SK-N-SH (cell line): ENCODE results near the gene RNF133. TPM values are rescaled to one million over a fixed set of nuclear protein-coding genes. Genes with fewer than 3 reads are reported as not detected.
"Not testable (repeated sequence)": the region's sequence is repeated elsewhere in the genome, so short reads cannot be mapped to it uniquely, and the experiment has no call there.

Source experiments
- CTCF ChIA-PET: fragments of 300-600, 350-600 bp; formaldehyde crosslinking; extraction: SDS; loops from one replicate; lab custom pipeline; 2021; lab: Yijun Ruan, JAX
- POLR2A ChIA-PET: fragments of 350-600 bp; sonication (Branson Sonifier 250); formaldehyde crosslinking; extraction: SDS; loops from one replicate; lab custom pipeline; 2020; ENCODE audit warnings: antibody characterized with exemption, inconsistent platforms; lab: Yijun Ruan, JAX
- DNase-seq: peaks from one replicate; pipeline ENCODE4 v3.0.0; 2012
- H2AFZ ChIP-seq: fragments of 200-600 bp; sonication (generic); 2 replicates; pipeline ENCODE4 v1.8.1; 2016; ENCODE audit warnings: antibody characterized with exemption, mild to moderate bottlenecking, low read depth
- H3F3A ChIP-seq: fragments of 200-600 bp; sonication (generic); replicated peaks from 2 replicates; pipeline ENCODE3; 2016; ENCODE audit warnings: antibody characterized with exemption, mild to moderate bottlenecking; ENCODE audit not compliant: insufficient read depth
- H3K27ac ChIP-seq, 2 experiments: fragments of 200-500 bp in 1 of 2; fragments of 200-600 bp in 1 of 2; sonication (Bioruptor generic) in 1 of 2; sonication (generic), shearing (Covaris generic) in 1 of 2; 2 replicates each; pipeline versions ENCODE4 v1.5.1 to v1.6.1; 2014 to 2016; ENCODE audit warnings: low read depth in 2 of 2, inconsistent platforms in 1 of 2, low read length in 1 of 2, mild to moderate bottlenecking in 1 of 2, mixed read lengths in 1 of 2
- H3K27me3 ChIP-seq: fragments of 200-600 bp; sonication (generic), shearing (Covaris generic); 2 replicates; pipeline ENCODE4 v1.6.1; 2016; ENCODE audit warnings: mixed run types; ENCODE audit not compliant: insufficient read depth
- H3K36me3 ChIP-seq, 2 experiments: fragments of 200-500 bp in 1 of 2; fragments of 200-600 bp in 1 of 2; sonication (Bioruptor generic) in 1 of 2; sonication (generic) in 1 of 2; replicated peaks in 1 of 2; 2 replicates each; pipeline versions ENCODE3 to v1.5.1; 2014 to 2016; ENCODE audit warnings: low read length in 1 of 2, mild to moderate bottlenecking in 1 of 2; ENCODE audit not compliant: insufficient read depth in 2 of 2, control insufficient read depth in 1 of 2
- H3K4me1 ChIP-seq, 2 experiments: fragments of 200-500 bp in 1 of 2; fragments of 200-600 bp in 1 of 2; sonication (Bioruptor generic) in 1 of 2; sonication (generic), shearing (Covaris generic) in 1 of 2; 2 replicates each; pipeline versions ENCODE4 v1.5.1 to v1.6.1; 2014 to 2016; ENCODE audit warnings: low read depth in 1 of 2, low read length in 1 of 2, mixed run types in 1 of 2; ENCODE audit not compliant: insufficient read depth in 2 of 2, control insufficient read depth in 1 of 2
- H3K4me2 ChIP-seq: fragments of 200-600 bp; sonication (generic), shearing (Covaris generic); 2 replicates; pipeline ENCODE4 v1.6.1; 2017; ENCODE audit warnings: mixed run types
- H3K4me3 ChIP-seq, 2 experiments: fragments of 200-500 bp in 1 of 2; fragments of 200-600 bp in 1 of 2; sonication (Bioruptor generic) in 1 of 2; sonication (generic), shearing (Covaris generic) in 1 of 2; 2 replicates each; pipeline versions ENCODE4 v1.5.1 to v1.8.1; 2014 to 2016; ENCODE audit warnings: low read depth in 2 of 2, inconsistent platforms in 1 of 2, low read length in 1 of 2, mild to moderate bottlenecking in 1 of 2, mixed read lengths in 1 of 2, moderate library complexity in 1 of 2
- H3K79me2 ChIP-seq: fragments of 200-600 bp; sonication (generic); 2 replicates; pipeline ENCODE4 v1.8.1; 2017; ENCODE audit warnings: mild to moderate bottlenecking; ENCODE audit not compliant: insufficient read depth
- H3K9ac ChIP-seq: fragments of 200-600 bp; sonication (generic); 2 replicates; pipeline ENCODE4 v1.6.1; 2017; ENCODE audit warnings: mixed run types
- H3K9me2 ChIP-seq: fragments of 200-600 bp; sonication (generic); 2 replicates; pipeline ENCODE4 v1.6.1; 2017; ENCODE audit warnings: mixed run types
- H3K9me3 ChIP-seq: fragments of 200-600 bp; sonication (generic); 2 replicates; pipeline ENCODE4 v1.6.1; 2017; ENCODE audit warnings: mixed run types, mild to moderate bottlenecking, moderate library complexity
- H4K20me1 ChIP-seq: fragments of 200-600 bp; sonication (generic); 2 replicates; pipeline ENCODE4 v1.6.1; 2017; ENCODE audit warnings: mild to moderate bottlenecking, mixed run types; ENCODE audit not compliant: insufficient read depth
- EP300 ChIP-seq, 2 experiments: IDR thresholded peaks; 2 replicates each; pipeline versions ENCODE4 v1.4.0 to v1.6.1; 2012; ENCODE audit warnings: borderline replicate concordance in 1 of 2, low read depth in 1 of 2, low read length in 1 of 2
- EZH2phosphoT487 ChIP-seq: fragments of 200-600 bp; sonication (generic); IDR thresholded peaks from 2 replicates; pipeline ENCODE4 v1.6.1; 2017; ENCODE audit warnings: low read depth, mixed run types, mild to moderate bottlenecking, antibody characterized with exemption, moderate library complexity, borderline replicate concordance
- FOSL2 ChIP-seq: IDR thresholded peaks from 2 replicates; pipeline ENCODE4 v1.4.0; 2012; ENCODE audit warnings: low read depth, mild to moderate bottlenecking, moderate library complexity, borderline replicate concordance
- FOXM1 ChIP-seq: IDR thresholded peaks from 2 replicates; pipeline ENCODE4 v1.4.0; 2012; ENCODE audit warnings: low read depth, mild to moderate bottlenecking
- GATA2 ChIP-seq: sonication (generic); formaldehyde crosslinking; IDR thresholded peaks from 2 replicates; pipeline ENCODE4 v1.5.0; 2020; ENCODE audit warnings: mild to moderate bottlenecking, missing genetic modification reagents
- JUND ChIP-seq: IDR thresholded peaks from 2 replicates; pipeline ENCODE4 v1.4.0; 2012
- NFIC ChIP-seq: IDR thresholded peaks from 2 replicates; pipeline ENCODE4 v1.4.0; 2012; ENCODE audit warnings: borderline replicate concordance
- NRF1 ChIP-seq: IDR thresholded peaks from 2 replicates; pipeline ENCODE4 v1.6.1; 2012; ENCODE audit warnings: low read depth, mild to moderate bottlenecking, low read length
- POLR2AphosphoS5 ChIP-seq: IDR thresholded peaks from 2 replicates; pipeline ENCODE4 v1.6.1; 2012; ENCODE audit warnings: low read depth, low read length
- RCOR1 ChIP-seq: fragments of 150-350 bp; IDR thresholded peaks from 2 replicates; pipeline ENCODE4 v1.6.1; 2017; ENCODE audit warnings: antibody characterized with exemption, low read length
- RFX5 ChIP-seq: IDR thresholded peaks from 2 replicates; pipeline ENCODE4 v1.6.1; 2012; ENCODE audit warnings: mild to moderate bottlenecking, improper control_type of control experiment, low read length
- SMC3 ChIP-seq: IDR thresholded peaks from 2 replicates; pipeline ENCODE4 v1.6.1; 2012; ENCODE audit warnings: low read depth, low read length, improper control_type of control experiment
- TEAD4 ChIP-seq: IDR thresholded peaks from 2 replicates; pipeline ENCODE4 v1.4.0; 2012; ENCODE audit warnings: mild to moderate bottlenecking, borderline replicate concordance; ENCODE audit not compliant: insufficient read depth
- YY1 ChIP-seq: IDR thresholded peaks from 2 replicates; pipeline ENCODE4 v1.4.0; 2012; ENCODE audit warnings: low read depth, mild to moderate bottlenecking
- WGBS: methylation state at CpG from one replicate; pipeline ENCODE4 v1.1.6; 2017; ENCODE audit warnings: low lambda C conversion rate; 5-methylcytosine and 5-hydroxymethylcytosine counted together
- polyA plus RNA-seq, 3 experiments: library from polyadenylated mRNA; depleted of rRNA; stranded (reverse); fragments of >200 nt; gene quantifications; 2 replicates each; pipeline ENCODE4 v1.2.3, GENCODE V29; 2012
- TF ChIP-seq, protein P1 (sequence below): IDR thresholded peaks from 2 replicates; pipeline ENCODE4 v1.4.0; 2012; ENCODE audit warnings: low read depth

RNF133 gene
- polyA plus RNA-seq, 1 of the 3 experiments (the other 2 are of a cell fraction), result 0.03 TPM

DNA sequence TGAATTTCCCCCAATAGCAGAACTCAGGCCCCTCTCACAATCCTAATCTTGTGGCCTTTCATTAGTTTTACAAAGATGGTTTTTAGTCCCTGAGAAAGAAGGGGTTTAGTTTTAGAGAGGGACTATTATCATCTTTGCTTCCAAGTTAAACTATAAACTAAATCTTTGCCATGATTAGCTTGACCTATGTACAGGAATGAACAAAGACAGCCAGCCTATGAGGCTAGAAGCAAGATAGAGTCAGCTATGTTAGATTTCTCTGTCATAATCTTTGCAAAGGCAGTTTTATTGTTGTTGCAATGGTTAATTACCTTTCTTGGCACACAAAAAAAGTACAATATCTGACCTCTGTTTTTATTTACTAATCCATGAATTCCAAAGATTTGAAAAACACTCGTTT, 19.1 kb downstream of the RNF133 start:
- POLR2A ChIA-PET, result no interaction called here
- no peak overlapping the region for H3K27ac ChIP-seq
- H3K27me3 ChIP-seq, result no peaks in the 10 kb centered on the region
- no peaks in the 10 kb centered on the region for H3K4me1 ChIP-seq
- no peak overlapping the region for H3K4me3 ChIP-seq
- H4K20me1 ChIP-seq, result no peaks in the 10 kb centered on the region
- no peaks in the 10 kb centered on the region for H3K36me3 ChIP-seq
- no peak overlapping the region for H3K9ac ChIP-seq
- no peaks in the 10 kb centered on the region for H3K9me2 ChIP-seq
- CTCF ChIA-PET, result no interaction called here
- H2AFZ ChIP-seq, result no peak overlapping the region
- DNase-seq, result no peak
- H3K4me2 ChIP-seq, result no peak overlapping the region
- H3K9me3 ChIP-seq, result no peaks in the 10 kb centered on the region
- WGBS, result 2% methylated on average over 1 of the region's 1 CpG
- H3K79me2 ChIP-seq, result no peaks in the 10 kb centered on the region
- no peaks in the 10 kb centered on the region for H3F3A ChIP-seq
- no peak for TF ChIP-seq YY1
- TF ChIP-seq, protein P1, sequence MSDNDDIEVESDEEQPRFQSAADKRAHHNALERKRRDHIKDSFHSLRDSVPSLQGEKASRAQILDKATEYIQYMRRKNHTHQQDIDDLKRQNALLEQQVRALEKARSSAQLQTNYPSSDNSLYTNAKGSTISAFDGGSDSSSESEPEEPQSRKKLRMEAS, result no peak

DNA sequence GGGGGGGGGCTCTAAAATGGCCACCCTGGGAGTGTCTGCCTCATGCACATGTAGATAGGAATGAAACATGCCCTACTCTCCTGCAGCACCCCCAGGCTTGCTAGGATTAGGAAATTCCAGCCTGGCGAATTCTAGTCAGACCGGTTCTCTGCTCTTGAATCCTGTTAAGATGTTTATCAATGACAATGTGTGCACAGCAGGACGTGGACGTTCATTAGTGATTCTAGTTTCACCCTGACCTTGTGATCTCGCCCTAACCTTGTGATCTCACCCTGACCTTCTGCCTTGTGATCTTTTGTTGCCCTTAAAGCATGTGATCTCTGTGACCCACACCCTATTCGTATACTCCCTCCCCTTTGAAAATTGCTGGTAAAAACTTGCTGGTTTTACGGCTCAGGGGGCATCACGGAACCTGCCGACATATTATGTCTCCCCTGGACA, 19.6 kb downstream of the RNF133 start:
- H3K4me1 ChIP-seq, H3K27ac ChIP-seq, H3K9me3 ChIP-seq, DNase-seq, H3K27me3 ChIP-seq, H4K20me1 ChIP-seq, H3K9ac ChIP-seq, POLR2A ChIA-PET, H3K79me2 ChIP-seq, H2AFZ ChIP-seq, H3K4me2 ChIP-seq, CTCF ChIA-PET, H3K36me3 ChIP-seq, H3F3A ChIP-seq, H3K4me3 ChIP-seq, H3K9me2 ChIP-seq: not testable (repeated sequence)
- WGBS, result 3% methylated on average over 9 of the region's 9 CpGs

DNA sequence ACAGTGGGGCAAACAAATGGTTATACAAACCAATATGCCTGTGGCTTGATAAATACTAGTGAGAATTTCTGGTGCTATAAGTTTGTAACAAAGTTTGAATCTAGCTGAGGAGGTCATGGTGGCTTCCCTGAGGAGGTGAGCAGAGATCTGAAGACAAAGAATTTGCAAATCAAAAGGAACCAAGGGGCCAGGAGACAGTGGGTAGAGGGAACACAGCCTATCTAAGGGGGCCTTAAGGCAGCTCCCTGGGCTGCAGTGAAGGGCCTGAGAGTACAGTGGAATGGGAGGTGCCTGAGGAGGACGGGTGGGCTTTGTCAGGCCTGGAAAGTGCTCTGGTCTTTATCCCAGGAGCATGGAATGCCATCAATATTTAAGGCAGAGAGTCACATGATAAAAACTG, 21.8 kb downstream of the RNF133 start:
- WGBS, result 0% methylated on average over 1 of the region's 1 CpG
- Histone ChIP-seq H3K36me3 (no peaks in the 10 kb centered on the region), H3K27me3 (peaks cover 10% of the 10 kb centered on the region; the same call in 1 of the 2 replicates), H3K9ac (no peak overlapping the region)
- DNase-seq, result no peak
- TF ChIP-seq FOSL2, result no peak
- no peak for TF ChIP-seq TEAD4
- no peak for TF ChIP-seq GATA2 (CRISPR knock-in tag)
- no peak for TF ChIP-seq NRF1
- no peak for TF ChIP-seq JUND
- no peak for TF ChIP-seq RCOR1
- TF ChIP-seq FOXM1, result no peak
- no peak for TF ChIP-seq NFIC
- TF ChIP-seq SMC3, result no peak
- TF ChIP-seq EZH2phosphoT487, result no peak
- no peak for TF ChIP-seq EP300 (IDR thresholded peaks at IDR 0.05; ENCODE audit: borderline replicate concordance in 1 of 2, low read depth in 1 of 2, low read length in 1 of 2)
- no peak for TF ChIP-seq POLR2AphosphoS5
- TF ChIP-seq YY1, result no peak
- no peak for TF ChIP-seq RFX5
- TF ChIP-seq, all 33 proteins: peak for 0
- H3F3A ChIP-seq, result no peaks in the 10 kb centered on the region
- H3K79me2 ChIP-seq, result no peaks in the 10 kb centered on the region
- no peak overlapping the region for H3K27ac ChIP-seq
- no peaks in the 10 kb centered on the region for H3K4me1 ChIP-seq
- POLR2A ChIA-PET, result no interaction called here
- H2AFZ ChIP-seq, result no peak overlapping the region
- no peaks in the 10 kb centered on the region for H3K9me3 ChIP-seq
- H3K9me2 ChIP-seq, result no peaks in the 10 kb centered on the region
- H3K4me2 ChIP-seq, result no peak overlapping the region
- CTCF ChIA-PET, result interaction anchor here (1.2 kb wide), 1 partner anchor 10 kb away, joined by 4 read pairs; no protein-coding TSS in a partner anchor
- H4K20me1 ChIP-seq, result no peaks in the 10 kb centered on the region
- no peak overlapping the region for H3K4me3 ChIP-seq
